Astrocyte (in vitro differentiated cells and primary cell): ENCODE results near the gene PCGF3. TPM values are rescaled to one million over a fixed set of nuclear protein-coding genes. Genes with fewer than 3 reads are reported as not detected.
"Not testable (repeated sequence)": the region's sequence is repeated elsewhere in the genome, so short reads cannot be mapped to it uniquely, and the experiment has no call there.

Experiments used
- DNase-seq: peaks from one replicate; pipeline ENCODE4 v3.0.0-alpha.2; 2010; ENCODE audit warnings: low read depth
- FAIRE-seq: peaks from 2 replicates; lab custom pipeline; 2011; peaks lifted over from hg19 to GRCh38; lab: Jason Lieb, UNC
- H2AFZ ChIP-seq: 2 replicates; pipeline ENCODE4 v1.6.0; 2012; ENCODE audit warnings: low read depth, low read length, inconsistent platforms
- H3K27ac ChIP-seq: 2 replicates; pipeline ENCODE4 v1.5.1; 2011; ENCODE audit warnings: low read depth, low read length, inconsistent platforms
- H3K27me3 ChIP-seq: 2 replicates; pipeline ENCODE4 v1.6.0; 2011; ENCODE audit warnings: low read length, inconsistent platforms; ENCODE audit not compliant: insufficient read depth
- H3K36me3 ChIP-seq: 2 replicates; pipeline ENCODE4 v1.5.1; 2011; ENCODE audit warnings: low read length, inconsistent platforms; ENCODE audit not compliant: insufficient read depth
- H3K4me1 ChIP-seq: 2 replicates; pipeline ENCODE4 v1.5.1; 2011; ENCODE audit warnings: low read length, inconsistent platforms; ENCODE audit not compliant: insufficient read depth
- H3K4me2 ChIP-seq: 2 replicates; pipeline ENCODE4 v1.6.0; 2012; ENCODE audit warnings: low read length, inconsistent platforms
- H3K4me3 ChIP-seq: 2 replicates; pipeline ENCODE4 v1.5.1; 2011; ENCODE audit warnings: low read depth, mild to moderate bottlenecking, low read length, inconsistent platforms; ENCODE audit not compliant: insufficient read depth
- H3K79me2 ChIP-seq: 2 replicates; pipeline ENCODE4 v1.6.0; 2012; ENCODE audit warnings: mild to moderate bottlenecking, low read length, inconsistent platforms; ENCODE audit not compliant: insufficient read depth
- H3K9ac ChIP-seq: 2 replicates; pipeline ENCODE4 v1.6.0; 2012; ENCODE audit warnings: mild to moderate bottlenecking, low read length, inconsistent platforms
- H3K9me3 ChIP-seq: 2 replicates; pipeline ENCODE4 v1.5.1; 2012; ENCODE audit warnings: low read depth, mild to moderate bottlenecking, low read length, inconsistent platforms; ENCODE audit not compliant: insufficient read depth
- H4K20me1 ChIP-seq: 2 replicates; pipeline ENCODE4 v1.6.0; 2012; ENCODE audit warnings: low read length, inconsistent platforms; ENCODE audit not compliant: insufficient read depth
- H3K27ac Mint-ChIP-seq: one replicate; pipeline ENCODE4 v1.8.0; 2021; ENCODE audit warnings: mild to moderate bottlenecking, mixed read lengths; ENCODE audit not compliant: unreplicated experiment
- H3K27me3 Mint-ChIP-seq: one replicate; pipeline ENCODE4 v1.8.0; 2021; ENCODE audit warnings: low read depth, mixed read lengths; ENCODE audit not compliant: unreplicated experiment
- H3K36me3 Mint-ChIP-seq: one replicate; pipeline ENCODE4 v1.8.0; 2021; ENCODE audit warnings: low read depth, mixed read lengths; ENCODE audit not compliant: unreplicated experiment
- H3K4me1 Mint-ChIP-seq: one replicate; pipeline ENCODE4 v1.8.0; 2021; ENCODE audit warnings: low read depth, mixed read lengths; ENCODE audit not compliant: unreplicated experiment
- H3K4me3 Mint-ChIP-seq: one replicate; pipeline ENCODE4 v1.8.0; 2021; ENCODE audit warnings: mild to moderate bottlenecking, moderate library complexity, mixed read lengths; ENCODE audit not compliant: unreplicated experiment
- H3K9me3 Mint-ChIP-seq: one replicate; pipeline ENCODE4 v1.8.0; 2021; ENCODE audit warnings: mild to moderate bottlenecking, mixed read lengths; ENCODE audit not compliant: unreplicated experiment
- CTCF ChIP-seq: IDR thresholded peaks from 2 replicates; pipeline ENCODE4 v1.5.1; 2011; ENCODE audit warnings: low read depth, mild to moderate bottlenecking, inconsistent platforms, low read length, moderate library complexity; ENCODE audit not compliant: insufficient read depth
- EZH2 ChIP-seq: IDR thresholded peaks from 2 replicates; pipeline ENCODE4 v1.6.1; 2012; ENCODE audit warnings: mild to moderate bottlenecking, low read length, inconsistent platforms; ENCODE audit not compliant: insufficient read depth
- total RNA-seq: library from RNA; stranded (reverse); gene quantifications from 2 replicates; pipeline ENCODE4 v1.2.1, GENCODE V29; 2021

The PCGF3 gene
- total RNA-seq, 1 donor from 2014 or later, result 65.7 TPM

GRCh38 chr4:703336-704197 is 2.1 kb upstream of the PCGF3 start:
- no peak overlapping the region for H2AFZ ChIP-seq
- Mint-ChIP-seq H3K4me3 (no peak overlapping the region), H3K27ac (no peak overlapping the region), H3K27me3 (peaks cover 5% of the 10 kb centered on the region), H3K9me3 (peaks cover 2% of the 10 kb centered on the region), H3K4me1 (peaks cover 5% of the 10 kb centered on the region), H3K36me3 (peaks cover 8% of the 10 kb centered on the region)
- H3K4me3 ChIP-seq, result no peak overlapping the region
- H3K27me3 ChIP-seq, result no peaks in the 10 kb centered on the region
- H3K4me2 ChIP-seq, result no peak overlapping the region
- FAIRE-seq (no peak), DNase-seq (no peak)
- TF ChIP-seq EZH2, result no peak
- no peak for TF ChIP-seq CTCF
- no peaks in the 10 kb centered on the region for H3K9me3 ChIP-seq
- H3K27ac ChIP-seq, result no peak overlapping the region
- no peak overlapping the region for H3K9ac ChIP-seq
- H4K20me1 ChIP-seq, result peaks cover 14% of the 10 kb centered on the region
- peaks cover 2% of the 10 kb centered on the region for H3K36me3 ChIP-seq
- peaks cover 17% of the 10 kb centered on the region for H3K4me1 ChIP-seq
- peaks cover 24% of the 10 kb centered on the region for H3K79me2 ChIP-seq

GRCh38 chr4:704198-704891 is 1.3 kb upstream of the PCGF3 start:
- peaks cover 3% of the 10 kb centered on the region for H3K27me3 Mint-ChIP-seq
- H3K4me1 ChIP-seq, result peaks cover 16% of the 10 kb centered on the region
- no peak for FAIRE-seq
- H3K36me3 Mint-ChIP-seq, result peaks cover 6% of the 10 kb centered on the region
- peaks cover 2% of the 10 kb centered on the region for H3K9me3 Mint-ChIP-seq
- peaks cover 32% of the 10 kb centered on the region for H3K79me2 ChIP-seq
- H3K27ac Mint-ChIP-seq, result no peak overlapping the region
- H3K36me3 ChIP-seq, result peaks cover 2% of the 10 kb centered on the region
- H3K4me3 ChIP-seq, result no peak overlapping the region
- no peak overlapping the region for H3K9ac ChIP-seq
- no peak overlapping the region for H3K27ac ChIP-seq
- no peak overlapping the region for H2AFZ ChIP-seq
- H3K4me3 Mint-ChIP-seq, result no peak overlapping the region
- H4K20me1 ChIP-seq, result peaks cover 22% of the 10 kb centered on the region
- H3K4me1 Mint-ChIP-seq, result peaks cover 10% of the 10 kb centered on the region
- H3K9me3 ChIP-seq, result no peaks in the 10 kb centered on the region
- TF ChIP-seq EZH2 (no peak), CTCF (no peak)
- H3K27me3 ChIP-seq, result no peaks in the 10 kb centered on the region
- no peak overlapping the region for H3K4me2 ChIP-seq
- DNase-seq, result no peak

DNA sequence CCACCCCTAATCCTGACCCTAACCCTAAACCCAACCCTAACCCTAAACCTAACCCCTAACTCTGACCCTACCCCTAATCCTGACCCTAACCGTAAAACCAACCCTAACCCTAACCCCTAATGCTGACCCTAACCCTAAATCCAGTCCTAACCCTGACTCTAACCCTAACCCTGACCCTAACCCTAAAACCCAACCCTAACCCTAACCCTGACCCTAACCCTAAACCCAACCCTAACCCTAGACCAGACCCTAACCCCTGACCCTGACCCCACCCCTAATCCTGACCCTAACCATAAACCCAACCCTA is 708 bp upstream of the PCGF3 start:
- Histone ChIP-seq H3K4me1 (peaks cover 10% of the 10 kb centered on the region), H3K36me3 (peaks cover 2% of the 10 kb centered on the region), H3K9ac (peak overlapping the region; percentile 55), H3K9me3 (no peaks in the 10 kb centered on the region), H2AFZ (peak overlapping the region; percentile 53), H3K27ac (no peak overlapping the region), H3K27me3 (no peaks in the 10 kb centered on the region), H3K4me2 (peak overlapping the region; percentile 94), H3K4me3 (no peak overlapping the region), H3K79me2 (peaks cover 38% of the 10 kb centered on the region), H4K20me1 (peaks cover 28% of the 10 kb centered on the region)
- Mint-ChIP-seq H3K4me3 (no peak overlapping the region), H3K27ac (no peak overlapping the region), H3K4me1 (peaks cover 13% of the 10 kb centered on the region), H3K9me3 (peaks cover 2% of the 10 kb centered on the region), H3K27me3 (peaks cover 3% of the 10 kb centered on the region), H3K36me3 (peaks cover 6% of the 10 kb centered on the region)
- DNase-seq (no peak), FAIRE-seq (no peak)
- TF ChIP-seq EZH2 (no peak), CTCF (no peak)

DNA sequence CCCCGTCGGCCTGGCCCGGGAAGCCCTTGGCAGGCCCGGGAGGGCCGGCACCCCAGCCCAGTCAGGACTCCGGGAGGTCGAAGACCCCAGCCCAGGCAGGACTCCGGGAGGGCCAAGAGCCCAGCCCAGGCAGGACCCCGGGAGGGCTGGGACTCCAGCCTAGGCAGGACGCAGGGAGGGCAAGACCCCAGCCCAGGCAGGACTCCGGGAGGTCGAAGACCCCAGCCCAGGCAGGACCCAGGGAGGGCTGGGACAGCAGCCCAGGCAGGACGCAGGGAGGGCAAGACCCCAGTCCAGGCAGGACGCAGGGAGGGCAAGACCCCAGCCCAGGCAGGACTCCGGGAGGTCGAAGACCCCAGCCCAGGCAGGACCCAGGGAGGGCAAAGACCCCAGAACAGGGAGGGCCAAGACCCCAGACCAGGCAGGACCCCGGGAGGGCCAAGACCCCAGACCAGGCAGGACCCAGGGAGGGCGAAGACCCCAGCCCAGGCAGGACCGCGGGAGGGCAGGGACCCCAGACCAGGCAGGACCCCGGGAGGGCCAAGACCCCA is 526 bp downstream of the PCGF3 start:
- Histone ChIP-seq H3K27ac (peak overlapping the region; percentile 89), H3K79me2 (peaks cover 50% of the 10 kb centered on the region)
- not testable (repeated sequence) for H3K27ac Mint-ChIP-seq

More for the DNA sequence above, 526 bp downstream of the PCGF3 start:
- H3K9me3 ChIP-seq, H3K27me3 Mint-ChIP-seq, H3K9me3 Mint-ChIP-seq, FAIRE-seq, DNase-seq, H3K36me3 ChIP-seq, H3K36me3 Mint-ChIP-seq, H3K27me3 ChIP-seq: not testable (repeated sequence)
- Histone ChIP-seq H3K4me1 (peaks cover 10% of the 10 kb centered on the region), H2AFZ (peak overlapping the region; percentile 60), H3K4me3 (peak overlapping the region; percentile 90), H4K20me1 (peaks cover 40% of the 10 kb centered on the region), H3K4me2 (peak overlapping the region; percentile 86), H3K9ac (peak overlapping the region; percentile 98)
- Mint-ChIP-seq H3K4me3 (peak overlapping the region; percentile 20), H3K4me1 (peaks cover 13% of the 10 kb centered on the region)
